ENCODE data around the gene BASP1. TPM values are rescaled to one million over a fixed set of nuclear protein-coding genes. Genes with fewer than 3 reads are reported as not detected.

BASP1 gene
- polyA plus RNA-seq, 1 donor from 2014 or later: 974 TPM

- no peak overlapping the region for H3K4me2 ChIP-seq (ENCODE audit: low read length)
- H3K9me3 ChIP-seq (ENCODE audit: low read length): no peaks in the 10 kb centered on the region
- peaks cover 33% of the 10 kb centered on the region for H3K36me3 ChIP-seq (ENCODE audit: insufficient read depth, low read length)
- no peaks in the 10 kb centered on the region for H3K27me3 ChIP-seq (ENCODE audit: insufficient read depth, low read depth, low read length)
- no peak overlapping the region for H3K27ac ChIP-seq (ENCODE audit: low read length)
- H3K9ac ChIP-seq (ENCODE audit: low read length): no peak overlapping the region
- H3F3A ChIP-seq (ENCODE audit: insufficient read depth, low read length, poor library complexity, severe bottlenecking): peaks cover 9% of the 10 kb centered on the region
- no peak for TF ChIP-seq EP300 (conservative IDR thresholded peaks at IDR 0.05; ENCODE audit: poor library complexity, severe bottlenecking)
- TF ChIP-seq CTCF (IDR thresholded peaks at IDR 0.05; ENCODE audit: poor library complexity, severe bottlenecking): no peak
- TF ChIP-seq EZH2 (IDR thresholded peaks at IDR 0.05; ENCODE audit: borderline replicate concordance, insufficient read depth, low read length, poor library complexity, severe bottlenecking): no peak
- no peak for TF ChIP-seq POLR2AphosphoS5 (IDR thresholded peaks at IDR 0.05)
- no peak for TF ChIP-seq RAD21 (conservative IDR thresholded peaks at IDR 0.05)
- no peak for TF ChIP-seq MXI1 (conservative IDR thresholded peaks at IDR 0.05; ENCODE audit: poor library complexity, severe bottlenecking)
- TF ChIP-seq TAF1 (IDR thresholded peaks at IDR 0.05; ENCODE audit: low read depth): no peak
- H3K4me3 ChIP-seq (ENCODE audit: low read length): no peak overlapping the region
- H4K20me1 ChIP-seq (ENCODE audit: insufficient read depth): peaks cover 82% of the 10 kb centered on the region
- peaks cover 92% of the 10 kb centered on the region for H3K79me2 ChIP-seq (replicated peaks; ENCODE audit: insufficient read depth, low read length)
- H3K9me2 ChIP-seq (ENCODE audit: insufficient read depth, low read length): no peaks in the 10 kb centered on the region
- no peak overlapping the region for H2AFZ ChIP-seq (ENCODE audit: low read depth, low read length)
Measured at GRCh38 chr5:17230808-17231525, 13.5 kb downstream of the BASP1 start.

- no peaks in the 10 kb centered on the region for H3K9me2 ChIP-seq (ENCODE audit: insufficient read depth, low read length)
- H3F3A ChIP-seq (ENCODE audit: insufficient read depth, low read length, poor library complexity, severe bottlenecking): peaks cover 2% of the 10 kb centered on the region
- H3K36me3 ChIP-seq (ENCODE audit: insufficient read depth, low read length): peaks cover 33% of the 10 kb centered on the region
- H3K27me3 ChIP-seq (ENCODE audit: insufficient read depth, low read depth, low read length): no peaks in the 10 kb centered on the region
- H3K9ac ChIP-seq (ENCODE audit: low read length): no peak overlapping the region
- TF ChIP-seq REST (IDR thresholded peaks at IDR 0.05; ENCODE audit: borderline replicate concordance) (no peak), RAD21 (conservative IDR thresholded peaks at IDR 0.05) (no peak), SMC3 (conservative IDR thresholded peaks at IDR 0.05; ENCODE audit: poor library complexity) (no peak)
- H3K4me3 ChIP-seq (ENCODE audit: low read length): no peak overlapping the region
- H3K4me2 ChIP-seq (ENCODE audit: low read length): no peak overlapping the region
- no peak overlapping the region for H2AFZ ChIP-seq (ENCODE audit: low read depth, low read length)
- peaks cover 86% of the 10 kb centered on the region for H4K20me1 ChIP-seq (ENCODE audit: insufficient read depth)
- H3K9me3 ChIP-seq (ENCODE audit: low read length): no peaks in the 10 kb centered on the region
- no peak overlapping the region for H3K27ac ChIP-seq (ENCODE audit: low read length)
- peaks cover 97% of the 10 kb centered on the region for H3K79me2 ChIP-seq (replicated peaks; ENCODE audit: insufficient read depth, low read length)
Measured at GRCh38 chr5:17232405-17232804, 15.0 kb downstream of the BASP1 start.

Data from neural cell (in vitro differentiated cells).